ENCODE data around the gene NRN1.

- no peak for TF ChIP-seq POLR2A (IDR thresholded peaks at IDR 0.05)
- TF ChIP-seq POLR2AphosphoS5 (IDR thresholded peaks at IDR 0.05), result no peak
These were observed 15.9 kb downstream of the NRN1 start for GRCh38 chr6:5990786-5991185.
